ENCODE data around the gene SPATA13. TPM values are rescaled to one million over a fixed set of nuclear protein-coding genes. Genes with fewer than 3 reads are reported as not detected.

SPATA13 gene
- total RNA-seq, 3 donors from 2014 or later, result 35.2 to 59.5 (median 35.6) TPM

DNA sequence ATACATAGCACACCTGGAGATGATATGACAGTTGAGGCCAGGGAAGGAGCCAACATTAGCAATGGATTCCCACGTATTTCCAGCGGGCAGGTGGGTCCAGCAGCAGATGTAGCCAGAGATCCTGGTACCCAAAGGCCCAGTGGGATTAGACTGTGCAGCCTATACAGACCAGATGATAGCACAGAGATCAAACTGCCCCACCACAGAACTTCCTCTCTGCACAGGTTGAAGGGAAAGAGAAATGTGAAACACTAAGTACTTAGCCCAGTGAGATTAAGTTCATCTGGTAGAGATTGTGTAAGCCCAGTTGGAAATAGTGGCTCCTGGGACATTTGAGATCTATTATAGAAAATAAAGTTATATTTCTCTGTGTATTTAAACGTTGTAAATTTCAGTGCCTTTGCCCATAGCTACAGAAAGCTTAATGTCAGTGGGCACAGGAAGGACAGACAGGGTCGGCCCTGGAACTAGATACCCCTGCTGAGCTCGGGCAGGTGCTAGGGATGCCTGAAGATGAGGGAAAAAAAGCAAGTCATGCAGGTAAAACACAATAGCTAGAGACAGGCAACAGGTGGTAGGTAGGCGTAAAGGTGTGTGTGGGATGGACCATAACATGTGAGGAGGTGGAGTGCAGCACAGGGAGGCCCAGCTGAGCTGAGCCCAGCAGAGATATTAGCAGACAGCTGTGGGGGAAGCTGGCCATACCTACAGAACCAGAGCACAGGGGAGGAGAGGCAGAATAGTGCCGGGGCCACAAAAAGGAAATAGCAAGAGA is 27.3 kb upstream of the SPATA13 start:
- intact Hi-C loops (cut with DNase I, micrococcal nuclease), result no loop called here
- ATAC-seq, result no peak
- DNase-seq, result no peak
- Histone ChIP-seq H3K9me3 (peaks cover 7% of the 10 kb centered on the region), H3K4me3 (no peak overlapping the region), H3K4me1 (ENCODE audit: low read depth) (peaks cover 5% of the 10 kb centered on the region), H3K36me3 (ENCODE audit: low read depth) (no peaks in the 10 kb centered on the region)
- TF ChIP-seq, protein P1, sequence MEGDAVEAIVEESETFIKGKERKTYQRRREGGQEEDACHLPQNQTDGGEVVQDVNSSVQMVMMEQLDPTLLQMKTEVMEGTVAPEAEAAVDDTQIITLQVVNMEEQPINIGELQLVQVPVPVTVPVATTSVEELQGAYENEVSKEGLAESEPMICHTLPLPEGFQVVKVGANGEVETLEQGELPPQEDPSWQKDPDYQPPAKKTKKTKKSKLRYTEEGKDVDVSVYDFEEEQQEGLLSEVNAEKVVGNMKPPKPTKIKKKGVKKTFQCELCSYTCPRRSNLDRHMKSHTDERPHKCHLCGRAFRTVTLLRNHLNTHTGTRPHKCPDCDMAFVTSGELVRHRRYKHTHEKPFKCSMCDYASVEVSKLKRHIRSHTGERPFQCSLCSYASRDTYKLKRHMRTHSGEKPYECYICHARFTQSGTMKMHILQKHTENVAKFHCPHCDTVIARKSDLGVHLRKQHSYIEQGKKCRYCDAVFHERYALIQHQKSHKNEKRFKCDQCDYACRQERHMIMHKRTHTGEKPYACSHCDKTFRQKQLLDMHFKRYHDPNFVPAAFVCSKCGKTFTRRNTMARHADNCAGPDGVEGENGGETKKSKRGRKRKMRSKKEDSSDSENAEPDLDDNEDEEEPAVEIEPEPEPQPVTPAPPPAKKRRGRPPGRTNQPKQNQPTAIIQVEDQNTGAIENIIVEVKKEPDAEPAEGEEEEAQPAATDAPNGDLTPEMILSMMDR (IDR thresholded peaks at IDR 0.05), result no peak

DNA sequence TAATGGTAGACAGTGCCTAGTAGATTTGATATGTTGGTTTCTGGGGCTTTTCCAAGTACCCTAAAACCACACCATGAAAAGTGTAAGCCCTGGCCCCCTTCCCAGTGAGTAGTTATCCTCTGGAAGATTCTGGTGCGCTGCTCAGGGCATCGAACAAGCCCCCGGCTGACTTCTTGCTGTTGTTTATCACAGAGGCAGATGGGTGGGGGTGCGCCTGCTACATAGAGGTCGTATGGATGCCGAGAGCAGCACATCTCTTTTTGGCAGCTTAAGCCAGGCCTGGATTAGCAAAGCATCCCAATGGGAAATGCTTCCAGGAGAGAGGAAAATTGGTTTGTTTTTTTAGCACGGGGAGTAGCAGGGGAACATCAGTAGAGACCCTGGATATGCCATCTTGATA is 26.3 kb upstream of the SPATA13 start:
- H3K9me3 ChIP-seq, result peaks cover 7% of the 10 kb centered on the region
- DNase-seq (no peak), ATAC-seq (no peak)
- no peak overlapping the region for H3K4me3 ChIP-seq
- H3K4me1 ChIP-seq (ENCODE audit: low read depth), result peaks cover 5% of the 10 kb centered on the region
- H3K36me3 ChIP-seq (ENCODE audit: low read depth), result no peaks in the 10 kb centered on the region
- intact Hi-C loops (cut with DNase I, micrococcal nuclease), result no loop called here
- TF ChIP-seq, protein P1 (IDR thresholded peaks at IDR 0.05), result no peak

DNA sequence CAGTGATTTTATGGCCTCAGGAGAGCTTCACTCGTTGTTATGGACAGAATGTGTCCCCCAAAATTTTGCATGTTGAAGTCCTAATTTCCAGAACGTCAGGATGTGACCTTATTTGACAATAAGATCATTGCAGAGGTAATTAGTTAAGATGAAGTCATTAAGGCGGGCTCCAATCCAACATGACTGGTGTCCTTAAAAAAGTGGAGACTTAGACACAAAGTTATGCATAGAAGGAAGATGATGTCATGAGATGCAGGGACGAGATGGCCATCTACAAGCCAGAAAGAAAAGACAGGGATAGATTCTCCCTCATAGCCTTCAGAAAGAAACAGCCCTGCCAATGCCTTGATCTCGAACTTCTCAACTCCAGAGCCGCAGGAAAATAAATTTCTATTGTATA is 25.8 kb upstream of the SPATA13 start:
- H3K36me3 ChIP-seq (ENCODE audit: low read depth), result no peaks in the 10 kb centered on the region
- H3K4me1 ChIP-seq (ENCODE audit: low read depth), result peaks cover 5% of the 10 kb centered on the region
- intact Hi-C loops (cut with DNase I, micrococcal nuclease), result no loop called here
- ATAC-seq, result no peak
- H3K4me3 ChIP-seq, result no peak overlapping the region
- DNase-seq, result no peak
- H3K9me3 ChIP-seq, result peaks cover 7% of the 10 kb centered on the region
- TF ChIP-seq, protein P1 (IDR thresholded peaks at IDR 0.05), result no peak

DNA sequence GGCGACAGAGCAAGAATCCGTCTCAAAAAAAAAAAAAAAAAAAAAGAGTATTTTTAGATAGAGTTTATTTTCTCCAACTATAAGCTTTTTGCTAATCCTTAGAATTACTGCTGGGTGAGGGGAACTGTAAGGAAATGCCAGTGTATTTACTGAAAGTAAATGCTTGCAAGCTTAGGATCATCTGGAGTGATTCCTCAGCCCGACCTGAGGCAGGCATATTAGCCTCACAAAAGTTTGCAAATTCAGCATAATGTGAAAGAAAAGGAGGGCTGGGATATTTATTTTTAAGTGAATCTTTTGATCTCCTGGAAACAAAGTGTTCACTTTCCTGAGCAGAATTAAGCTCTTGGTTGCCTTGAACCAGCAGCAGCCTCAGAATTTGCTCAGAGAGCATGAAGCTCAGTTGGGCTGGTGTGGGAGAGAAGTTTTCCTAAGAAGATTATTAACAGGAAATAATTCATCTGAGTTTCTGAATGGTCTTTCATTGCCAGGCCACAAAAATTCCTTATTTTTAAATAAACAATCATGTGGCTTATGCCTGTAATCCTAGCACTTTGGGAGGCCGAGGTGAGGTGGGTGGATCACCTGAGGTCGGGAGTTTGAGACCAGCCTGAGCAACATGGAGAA is 24.7 kb upstream of the SPATA13 start:
- Histone ChIP-seq H3K36me3 (ENCODE audit: low read depth) (no peaks in the 10 kb centered on the region), H3K4me3 (no peak overlapping the region), H3K9me3 (peaks cover 7% of the 10 kb centered on the region), H3K4me1 (ENCODE audit: low read depth) (no peaks in the 10 kb centered on the region)
- intact Hi-C loops (cut with DNase I, micrococcal nuclease), result no loop called here
- ATAC-seq (no peak), DNase-seq (no peak)
- TF ChIP-seq, protein P1 (IDR thresholded peaks at IDR 0.05), result no peak

DNA sequence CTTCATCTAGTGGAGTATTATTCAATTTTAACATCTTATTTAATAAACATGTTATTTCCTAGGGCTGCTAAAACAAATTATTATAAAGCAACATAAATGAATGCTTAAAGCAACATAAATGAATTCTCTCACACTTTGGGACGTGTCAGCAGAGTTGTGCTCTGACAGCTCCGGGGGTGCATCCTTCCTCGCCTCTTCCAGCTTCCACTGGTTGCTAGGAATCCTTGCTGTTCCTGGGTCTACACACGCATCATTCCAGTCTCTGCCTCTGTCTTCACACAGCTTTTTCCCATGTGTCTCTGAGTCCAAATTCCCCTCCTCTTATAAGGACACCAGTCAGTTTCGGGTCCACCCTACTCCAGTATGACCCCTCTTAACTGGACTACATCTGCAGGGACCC is 21.6 kb upstream of the SPATA13 start:
- Histone ChIP-seq H3K4me1 (ENCODE audit: low read depth) (no peaks in the 10 kb centered on the region), H3K36me3 (ENCODE audit: low read depth) (no peaks in the 10 kb centered on the region), H3K9me3 (no peaks in the 10 kb centered on the region), H3K4me3 (no peak overlapping the region)
- intact Hi-C loops (cut with DNase I, micrococcal nuclease), result no loop called here
- DNase-seq, result no peak
- ATAC-seq, result no peak
- TF ChIP-seq, protein P1 (IDR thresholded peaks at IDR 0.05), result no peak

All from mucosa of descending colon (tissue), 3 donors.